GM10248 (cell line): ENCODE results near the gene GMDS.
"Not testable (repeated sequence)": the region's sequence is repeated elsewhere in the genome, so short reads cannot be mapped to it uniquely, and the experiment has no call there.

Source experiments
- CTCF ChIA-PET: fragments of 300-600 bp; sonication (Branson Sonifier 250); formaldehyde crosslinking; extraction: SDS; loops from one replicate; lab custom pipeline; 2021; ENCODE audit warnings: antibody characterized with exemption; lab: Yijun Ruan, JAX
- POLR2A ChIA-PET: fragments of 350-650 bp; sonication (Branson Sonifier 250); formaldehyde crosslinking; extraction: SDS; loops from one replicate; lab custom pipeline; 2020; ENCODE audit warnings: antibody characterized with exemption; lab: Yijun Ruan, JAX
- DNase-seq: peaks from one replicate; pipeline ENCODE4 v3.0.0; 2012; ENCODE audit errors: extremely low spot score
- TF ChIP-seq, protein P1 (sequence below): IDR thresholded peaks from 2 replicates; pipeline ENCODE4 v1.5.1; 2012; ENCODE audit warnings: mild to moderate bottlenecking, low read depth; ENCODE audit errors: extremely low read depth, missing control alignments, control extremely low read depth

The GMDS gene

DNA sequence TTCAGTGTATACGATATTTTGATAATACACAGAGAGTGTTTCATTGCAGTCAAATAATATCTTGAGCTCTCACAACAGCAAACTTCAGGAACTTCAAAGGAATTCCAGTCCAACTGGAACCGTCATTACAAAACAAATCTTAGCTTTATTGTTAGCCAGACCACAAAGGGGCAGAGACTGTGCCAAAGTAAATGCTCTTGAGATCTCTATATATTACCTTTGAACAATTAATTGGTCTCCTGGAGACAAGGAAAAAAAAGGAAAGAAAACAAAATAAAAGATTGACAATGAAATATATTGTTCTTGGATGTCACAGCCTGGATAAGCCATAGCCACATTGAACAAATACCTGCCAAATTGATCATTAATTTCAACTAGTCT, 565.7 kb downstream of the GMDS start:
- no peak for DNase-seq
- TF ChIP-seq, protein P1, sequence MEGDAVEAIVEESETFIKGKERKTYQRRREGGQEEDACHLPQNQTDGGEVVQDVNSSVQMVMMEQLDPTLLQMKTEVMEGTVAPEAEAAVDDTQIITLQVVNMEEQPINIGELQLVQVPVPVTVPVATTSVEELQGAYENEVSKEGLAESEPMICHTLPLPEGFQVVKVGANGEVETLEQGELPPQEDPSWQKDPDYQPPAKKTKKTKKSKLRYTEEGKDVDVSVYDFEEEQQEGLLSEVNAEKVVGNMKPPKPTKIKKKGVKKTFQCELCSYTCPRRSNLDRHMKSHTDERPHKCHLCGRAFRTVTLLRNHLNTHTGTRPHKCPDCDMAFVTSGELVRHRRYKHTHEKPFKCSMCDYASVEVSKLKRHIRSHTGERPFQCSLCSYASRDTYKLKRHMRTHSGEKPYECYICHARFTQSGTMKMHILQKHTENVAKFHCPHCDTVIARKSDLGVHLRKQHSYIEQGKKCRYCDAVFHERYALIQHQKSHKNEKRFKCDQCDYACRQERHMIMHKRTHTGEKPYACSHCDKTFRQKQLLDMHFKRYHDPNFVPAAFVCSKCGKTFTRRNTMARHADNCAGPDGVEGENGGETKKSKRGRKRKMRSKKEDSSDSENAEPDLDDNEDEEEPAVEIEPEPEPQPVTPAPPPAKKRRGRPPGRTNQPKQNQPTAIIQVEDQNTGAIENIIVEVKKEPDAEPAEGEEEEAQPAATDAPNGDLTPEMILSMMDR: no peak
- CTCF ChIA-PET: interaction anchor here (0.7 to 1.4 kb wide), 2 partner anchors 53 to 177 kb away, joined by 3 read pairs; no protein-coding TSS in a partner anchor
- POLR2A ChIA-PET: no interaction called here

GRCh38 chr6:1679031-1679687, 566.2 kb downstream of the GMDS start:
- no peak for DNase-seq
- CTCF ChIA-PET: interaction anchor here (0.7 to 1.4 kb wide), 3 partner anchors 52 to 429 kb away, joined by 3 read pairs; no protein-coding TSS in a partner anchor
- POLR2A ChIA-PET: no interaction called here
- TF ChIP-seq, protein P1: no peak

DNA sequence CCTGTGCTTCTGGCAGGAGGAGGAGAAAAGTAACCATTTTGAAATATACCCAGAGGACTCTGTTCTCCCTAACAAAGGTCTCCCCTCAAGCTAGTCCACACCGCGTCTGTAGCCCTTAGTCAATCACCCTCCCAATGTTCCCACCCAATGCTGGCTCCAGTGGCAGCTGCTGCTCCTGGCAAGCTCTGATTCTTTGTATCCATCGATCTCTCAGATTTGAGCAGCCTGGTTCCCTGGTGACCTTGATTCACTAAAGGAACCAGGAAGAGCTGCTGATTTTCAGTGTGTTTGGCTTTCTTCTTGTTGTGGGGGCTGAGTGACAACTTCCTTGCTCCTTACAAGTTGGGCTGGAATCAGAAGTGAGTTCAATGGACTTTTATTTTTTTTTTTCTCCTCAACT, 567.2 kb downstream of the GMDS start:
- TF ChIP-seq, protein P1: no peak
- ChIA-PET CTCF (interaction anchor here (1.1 to 1.4 kb wide), 3 partner anchors 24 to 430 kb away, joined by 3 to 5 read pairs (median 3); no protein-coding TSS in a partner anchor), POLR2A (no interaction called here)
- no peak for DNase-seq

DNA sequence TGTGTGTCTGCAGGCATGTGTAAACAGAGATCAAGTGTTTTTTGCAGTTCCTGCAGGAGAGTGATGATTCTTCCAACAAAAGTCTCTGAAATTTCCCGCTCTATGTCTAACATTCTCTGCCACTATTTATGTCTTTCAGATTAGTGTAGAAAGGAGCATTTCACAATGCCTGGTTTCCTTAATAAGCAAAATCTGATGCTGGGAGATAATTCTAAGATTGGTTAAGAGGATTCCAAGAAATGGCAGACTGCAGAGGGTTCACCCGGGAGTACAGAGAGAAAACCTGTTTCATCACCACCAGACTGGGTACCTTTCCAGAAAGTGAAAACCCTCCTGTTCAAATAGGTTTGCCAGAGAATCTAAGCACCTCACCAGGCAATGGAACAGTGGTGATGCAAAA, 573.0 kb downstream of the GMDS start:
- ChIA-PET POLR2A (no interaction called here), CTCF (interaction anchor here (1.0 kb wide), 1 partner anchor 10 kb away, joined by 3 read pairs; no protein-coding TSS in a partner anchor)
- no peak for DNase-seq
- TF ChIP-seq, protein P1: no peak

- ChIA-PET CTCF (no interaction called here), POLR2A (interaction anchor here (0.7 kb wide), 1 partner anchor 16 kb away, joined by 3 read pairs; no protein-coding TSS in a partner anchor)
- no peak for DNase-seq
- TF ChIP-seq, protein P1: no peak
These were observed 574.5 kb downstream of the GMDS start for GRCh38 chr6:1670711-1671462.

- no peak for DNase-seq
- ChIA-PET POLR2A (interaction anchor here (0.7 kb wide), 1 partner anchor 16 kb away, joined by 3 read pairs; no protein-coding TSS in a partner anchor), CTCF (no interaction called here)
- TF ChIP-seq, protein P1: no peak
These were observed 575.4 kb downstream of the GMDS start for GRCh38 chr6:1669996-1670395.

- DNase-seq, CTCF ChIA-PET, POLR2A ChIA-PET: not testable (repeated sequence)
These were observed 576.9 kb downstream of the GMDS start for GRCh38 chr6:1668456-1668855.
